Measurements from ENCODE around the gene BAHCC1. TPM values are rescaled to one million over a fixed set of nuclear protein-coding genes. Genes with fewer than 3 reads are reported as not detected.

Gene BAHCC1
- total RNA-seq, 1 experiment from 2014 or later, result 74.2 TPM

DNA sequence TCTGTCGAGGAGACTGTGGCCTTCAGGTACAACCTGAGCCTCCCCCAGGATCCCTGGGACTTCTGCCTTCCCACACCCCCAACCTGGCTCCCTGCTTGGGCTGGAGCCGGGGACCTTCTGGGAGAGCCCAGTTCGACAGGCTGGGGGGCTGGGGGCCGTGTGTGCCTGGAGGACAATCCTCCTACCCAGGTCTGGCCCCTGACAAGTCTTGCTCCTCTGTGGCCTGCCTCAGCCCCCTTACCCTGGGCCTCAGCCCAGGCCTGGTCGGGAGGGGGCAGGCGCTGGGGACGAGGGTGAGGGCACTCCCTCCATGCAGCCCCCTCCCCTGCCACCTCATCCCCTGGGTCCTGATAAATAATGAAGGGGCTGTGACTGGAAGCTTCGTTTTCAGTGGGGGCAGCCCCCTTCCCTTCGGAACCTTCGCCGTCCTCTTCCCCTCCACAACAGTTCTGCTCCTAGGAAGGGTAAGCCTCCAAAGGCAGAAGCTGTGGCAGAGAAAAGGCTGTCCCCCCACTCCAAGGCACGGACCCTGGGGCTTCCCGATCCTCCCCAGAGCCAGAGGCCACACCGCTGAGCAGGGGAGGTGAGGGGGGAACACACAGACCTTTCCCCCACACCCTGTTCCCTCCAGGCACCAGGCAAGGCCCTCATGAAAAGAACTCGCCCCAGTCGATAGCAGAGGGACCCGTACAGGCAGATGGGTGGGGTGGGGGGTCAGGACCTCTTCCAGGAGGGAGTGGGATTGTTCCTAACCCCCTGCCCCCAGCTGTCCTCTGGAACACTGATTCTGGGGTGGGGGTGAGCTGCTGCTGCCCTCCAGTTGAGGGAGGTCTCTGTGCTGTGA, 5.0 kb upstream of the BAHCC1 start:
- Histone ChIP-seq H3K27me3 (replicated peaks; ENCODE audit: insufficient read depth, low read depth, low read length, poor library complexity) (no peaks in the 10 kb centered on the region), H3K4me1 (ENCODE audit: insufficient read depth, low read length, poor library complexity, severe bottlenecking) (peaks cover 72% of the 10 kb centered on the region), H3K27ac (ENCODE audit: low read depth, low read length, poor library complexity, severe bottlenecking) (peak overlapping the region; percentile 78), H3K9me3 (ENCODE audit: low read depth, low read length, poor library complexity, severe bottlenecking) (no peaks in the 10 kb centered on the region), H3K4me3 (ENCODE audit: low read depth, low read length, poor library complexity, severe bottlenecking) (no peak overlapping the region), H3K36me3 (ENCODE audit: insufficient read depth, low read length, poor library complexity, severe bottlenecking) (peaks cover 11% of the 10 kb centered on the region)
- no TSS peak for BruUV-seq (replicated peaks)
- TF ChIP-seq, protein P1, sequence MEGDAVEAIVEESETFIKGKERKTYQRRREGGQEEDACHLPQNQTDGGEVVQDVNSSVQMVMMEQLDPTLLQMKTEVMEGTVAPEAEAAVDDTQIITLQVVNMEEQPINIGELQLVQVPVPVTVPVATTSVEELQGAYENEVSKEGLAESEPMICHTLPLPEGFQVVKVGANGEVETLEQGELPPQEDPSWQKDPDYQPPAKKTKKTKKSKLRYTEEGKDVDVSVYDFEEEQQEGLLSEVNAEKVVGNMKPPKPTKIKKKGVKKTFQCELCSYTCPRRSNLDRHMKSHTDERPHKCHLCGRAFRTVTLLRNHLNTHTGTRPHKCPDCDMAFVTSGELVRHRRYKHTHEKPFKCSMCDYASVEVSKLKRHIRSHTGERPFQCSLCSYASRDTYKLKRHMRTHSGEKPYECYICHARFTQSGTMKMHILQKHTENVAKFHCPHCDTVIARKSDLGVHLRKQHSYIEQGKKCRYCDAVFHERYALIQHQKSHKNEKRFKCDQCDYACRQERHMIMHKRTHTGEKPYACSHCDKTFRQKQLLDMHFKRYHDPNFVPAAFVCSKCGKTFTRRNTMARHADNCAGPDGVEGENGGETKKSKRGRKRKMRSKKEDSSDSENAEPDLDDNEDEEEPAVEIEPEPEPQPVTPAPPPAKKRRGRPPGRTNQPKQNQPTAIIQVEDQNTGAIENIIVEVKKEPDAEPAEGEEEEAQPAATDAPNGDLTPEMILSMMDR (conservative IDR thresholded peaks at IDR 0.05; ENCODE audit: low read depth, low read length), result no peak
- TF ChIP-seq EZH2 (IDR thresholded peaks at IDR 0.05; ENCODE audit: borderline replicate concordance, low read depth, low read length, poor library complexity, severe bottlenecking), result no peak
- DNase-seq (ENCODE audit: low spot score), result no peak
- CTCF ChIA-PET, result no interaction called here
- POLR2A ChIA-PET (ENCODE audit: low non-redundant PET), result no interaction called here
- intact Hi-C loops (cut with micrococcal nuclease; ENCODE audit: unreplicated experiment), result loop anchor here (10.0 kb wide), 1 partner anchor 95 kb away; the partner anchor contains the start of gene SLC38A10

DNA sequence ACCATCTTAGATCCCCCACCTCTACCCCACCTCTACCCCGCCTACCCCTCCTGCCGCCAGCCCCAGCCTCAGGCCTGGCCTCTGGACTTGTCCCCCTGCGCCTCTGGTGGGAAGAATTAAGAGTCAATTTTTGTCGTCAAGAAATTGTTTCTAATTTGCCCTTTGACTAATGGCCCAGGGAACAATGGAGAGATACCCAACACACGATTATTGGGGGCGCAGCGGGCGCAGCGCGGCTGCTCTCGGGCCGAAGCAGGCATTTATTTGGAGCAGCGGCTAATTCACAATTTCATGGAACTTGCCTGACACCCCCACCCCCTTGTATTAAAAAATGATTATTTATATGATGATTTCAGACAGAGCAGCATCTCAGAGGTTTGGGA, 4.4 kb upstream of the BAHCC1 start:
- Histone ChIP-seq H3K4me3 (ENCODE audit: low read depth, low read length, poor library complexity, severe bottlenecking) (no peak overlapping the region), H3K9me3 (ENCODE audit: low read depth, low read length, poor library complexity, severe bottlenecking) (no peaks in the 10 kb centered on the region), H3K27ac (ENCODE audit: low read depth, low read length, poor library complexity, severe bottlenecking) (peak overlapping the region; percentile 78), H3K36me3 (ENCODE audit: insufficient read depth, low read length, poor library complexity, severe bottlenecking) (peaks cover 11% of the 10 kb centered on the region), H3K4me1 (ENCODE audit: insufficient read depth, low read length, poor library complexity, severe bottlenecking) (peaks cover 70% of the 10 kb centered on the region), H3K27me3 (replicated peaks; ENCODE audit: insufficient read depth, low read depth, low read length, poor library complexity) (no peaks in the 10 kb centered on the region)
- no TSS peak for BruUV-seq (replicated peaks)
- CTCF ChIA-PET, result no interaction called here
- no peak for DNase-seq (ENCODE audit: low spot score)
- intact Hi-C loops (cut with micrococcal nuclease; ENCODE audit: unreplicated experiment), result loop anchor here (10.0 kb wide), 1 partner anchor 96 kb away; the partner anchor contains the start of gene SLC38A10
- POLR2A ChIA-PET (ENCODE audit: low non-redundant PET), result no interaction called here
- TF ChIP-seq, protein P1 (conservative IDR thresholded peaks at IDR 0.05; ENCODE audit: low read depth, low read length), result no peak
- no peak for TF ChIP-seq EZH2 (IDR thresholded peaks at IDR 0.05; ENCODE audit: borderline replicate concordance, low read depth, low read length, poor library complexity, severe bottlenecking)

DNA sequence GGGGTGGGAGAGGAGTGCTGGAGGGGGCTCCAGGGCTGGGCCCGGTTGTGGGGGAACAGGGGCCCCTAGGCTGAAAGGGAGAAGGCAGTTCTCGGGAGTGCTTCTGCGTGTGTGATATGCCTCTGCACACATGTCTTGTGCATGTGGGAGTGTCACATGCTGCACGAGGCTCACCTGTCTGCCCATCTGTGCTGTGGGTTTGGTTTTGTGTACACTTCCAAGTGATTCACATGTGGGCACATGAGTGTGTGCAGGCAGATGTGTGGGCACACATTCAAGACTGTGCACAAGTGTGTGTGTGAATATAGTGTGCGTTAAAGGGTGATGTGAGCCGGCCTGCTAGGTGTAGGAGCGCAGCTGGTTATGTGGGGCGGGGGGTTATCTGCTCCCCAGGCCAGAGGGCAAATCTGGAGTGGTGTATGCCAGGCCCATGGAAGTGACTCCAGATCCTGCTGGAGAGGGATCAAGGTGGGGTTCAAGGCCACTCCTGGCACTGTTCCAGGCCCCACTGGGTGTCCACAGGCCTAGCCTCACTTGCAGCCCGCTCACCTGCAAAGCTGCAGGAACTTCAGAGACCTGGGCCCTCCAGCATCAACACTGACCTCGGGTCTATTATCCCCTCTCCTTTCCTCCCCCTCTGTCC, 3.8 kb upstream of the BAHCC1 start:
- DNase-seq (ENCODE audit: low spot score), result no peak
- no peaks in the 10 kb centered on the region for H3K27me3 ChIP-seq (replicated peaks; ENCODE audit: insufficient read depth, low read depth, low read length, poor library complexity)
- no peak for TF ChIP-seq EZH2 (IDR thresholded peaks at IDR 0.05; ENCODE audit: borderline replicate concordance, low read depth, low read length, poor library complexity, severe bottlenecking)
- TF ChIP-seq, protein P1 (conservative IDR thresholded peaks at IDR 0.05; ENCODE audit: low read depth, low read length), result no peak
- BruUV-seq (replicated peaks), result TSS peak; percentile 22
- ChIA-PET POLR2A (ENCODE audit: low non-redundant PET) (no interaction called here), CTCF (no interaction called here)
- peaks cover 11% of the 10 kb centered on the region for H3K36me3 ChIP-seq (ENCODE audit: insufficient read depth, low read length, poor library complexity, severe bottlenecking)
- peak overlapping the region; percentile 89 for H3K4me3 ChIP-seq (ENCODE audit: low read depth, low read length, poor library complexity, severe bottlenecking)
- peaks cover 64% of the 10 kb centered on the region for H3K4me1 ChIP-seq (ENCODE audit: insufficient read depth, low read length, poor library complexity, severe bottlenecking)
- intact Hi-C loops (cut with micrococcal nuclease; ENCODE audit: unreplicated experiment), result loop anchor here (10.0 kb wide), 1 partner anchor 97 kb away; the partner anchor contains the start of gene SLC38A10
- H3K9me3 ChIP-seq (ENCODE audit: low read depth, low read length, poor library complexity, severe bottlenecking), result no peaks in the 10 kb centered on the region
- peak overlapping the region; percentile 98 for H3K27ac ChIP-seq (ENCODE audit: low read depth, low read length, poor library complexity, severe bottlenecking)
